NCI-H1417 (cell line): ENCODE measurements around the gene PIK3CD.
"Not testable (repeated sequence)": the region's sequence is repeated elsewhere in the genome, so short reads cannot be mapped to it uniquely, and the experiment has no call there.

Experiments
- DNase-seq, 3 experiments: peaks; one replicate each; lab custom pipeline; 2025; lab: John Stamatoyannopoulos, UW

Gene PIK3CD

GRCh38 chr1:9689011-9689706 is 37.6 kb downstream of the PIK3CD start:
- peak; percentile 55 to 80 (median 67) for DNase-seq

- DNase-seq: peak in 1 of 3 experiments; percentile 58
These were observed 38.4 kb downstream of the PIK3CD start for GRCh38 chr1:9689971-9690381.

- peak in 1 of 3 experiments; percentile 22 for DNase-seq
These were observed 39.0 kb downstream of the PIK3CD start for GRCh38 chr1:9690440-9691107.

- DNase-seq: no peak
These were observed 39.5 kb downstream of the PIK3CD start for GRCh38 chr1:9691108-9691445.

- DNase-seq: no peak
These were observed 40.2 kb downstream of the PIK3CD start for GRCh38 chr1:9691691-9692090.

GRCh38 chr1:9696793-9697192 is 45.3 kb downstream of the PIK3CD start:
- DNase-seq: no peak

GRCh38 chr1:9699361-9699760 is 47.8 kb downstream of the PIK3CD start:
- DNase-seq: no peak

- no peak for DNase-seq
These were observed 48.8 kb downstream of the PIK3CD start for GRCh38 chr1:9700340-9700739.

- no peak for DNase-seq
These were observed 50.1 kb downstream of the PIK3CD start for GRCh38 chr1:9701665-9702064.

- no peak for DNase-seq
These were observed 51.6 kb downstream of the PIK3CD start for GRCh38 chr1:9703165-9703509.

GRCh38 chr1:9703681-9704080 is 52.1 kb downstream of the PIK3CD start:
- DNase-seq: no peak

- no peak for DNase-seq
These were observed 54.0 kb downstream of the PIK3CD start for GRCh38 chr1:9705337-9706093.

GRCh38 chr1:9706178-9706577 is 54.6 kb downstream of the PIK3CD start:
- no peak for DNase-seq

- DNase-seq: no peak
These were observed 58.5 kb downstream of the PIK3CD start for GRCh38 chr1:9710037-9710436.

GRCh38 chr1:9711466-9712020 is 60.0 kb downstream of the PIK3CD start:
- DNase-seq: no peak

- DNase-seq: not testable (repeated sequence)
These were observed 61.2 kb downstream of the PIK3CD start for GRCh38 chr1:9712767-9713166.

- no peak for DNase-seq
These were observed 62.8 kb downstream of the PIK3CD start for GRCh38 chr1:9714257-9714718.

GRCh38 chr1:9715536-9716226 is 64.2 kb downstream of the PIK3CD start:
- DNase-seq: no peak

- no peak for DNase-seq
These were observed 65.1 kb downstream of the PIK3CD start for GRCh38 chr1:9716404-9717192.

- peak in 1 of 3 experiments; percentile 4 for DNase-seq
These were observed 65.9 kb downstream of the PIK3CD start for GRCh38 chr1:9717193-9718005.
